Endothelial cell of umbilical vein (primary cell): ENCODE results near the gene NPLOC4. TPM values are rescaled to one million over a fixed set of nuclear protein-coding genes. Genes with fewer than 3 reads are reported as not detected.

ENCODE experiments used
- BruUV-seq: library from RNA; stranded (reverse); fragments of 400-500 nt; replicated peaks from 2 replicates; lab custom pipeline; 2021; lab: Mats Ljungman, UMichigan
- CTCF ChIA-PET: fragments of 300-600, 350-600 bp; sonication (Branson Sonifier 250); formaldehyde crosslinking; loops from one replicate; lab custom pipeline; 2021; ENCODE audit warnings: antibody characterized with exemption, inconsistent platforms; lab: Charles Lee
- POLR2A ChIA-PET: fragments of 300-600, 350-600 bp; sonication (Branson Sonifier 250); formaldehyde crosslinking; loops from one replicate; lab custom pipeline; 2021; ENCODE audit warnings: antibody characterized with exemption, inconsistent platforms; lab: Charles Lee
- DNase-seq: peaks from one replicate; pipeline ENCODE4 v3.0.0-alpha.2; 2011; ENCODE audit warnings: low read depth, low spot score
- FAIRE-seq: peaks from 2 replicates; lab custom pipeline; 2011; peaks lifted over from hg19 to GRCh38; lab: Jason Lieb, UNC
- H2AFZ ChIP-seq: 2 replicates; pipeline ENCODE4 v1.6.0; 2012; ENCODE audit warnings: low read depth, low read length, control low read depth, inconsistent platforms
- H3K27ac ChIP-seq: 2 replicates; pipeline ENCODE4 v1.5.1; 2011; ENCODE audit warnings: low read depth, mild to moderate bottlenecking, control low read depth, low read length, moderate library complexity; ENCODE audit not compliant: insufficient read depth
- H3K27me3 ChIP-seq, 2 experiments: 2 replicates each; pipeline versions ENCODE4 v1.6.0 to v1.6.1; 2011; ENCODE audit warnings: low read length in 2 of 2, mixed read lengths in 1 of 2; ENCODE audit not compliant: control insufficient read depth in 2 of 2, insufficient read depth in 2 of 2
- H3K36me3 ChIP-seq, 2 experiments: 2 replicates in 1 of 2; 3 replicates in 1 of 2; pipeline ENCODE4 v1.5.1; 2011; ENCODE audit warnings: low read length in 2 of 2, mild to moderate bottlenecking in 1 of 2, moderate library complexity in 1 of 2; ENCODE audit not compliant: control insufficient read depth in 2 of 2, insufficient read depth in 2 of 2; ENCODE audit errors: extremely low read depth in 1 of 2
- H3K4me1 ChIP-seq: 3 replicates; pipeline ENCODE4 v1.5.1; 2011; ENCODE audit warnings: mild to moderate bottlenecking, low read length; ENCODE audit not compliant: control insufficient read depth, insufficient read depth; ENCODE audit errors: extremely low read depth
- H3K4me2 ChIP-seq: 2 replicates; pipeline ENCODE4 v1.6.1; 2011; ENCODE audit warnings: low read length, control low read depth, mixed read lengths; ENCODE audit not compliant: insufficient read depth
- H3K4me3 ChIP-seq, 3 experiments: fragments of 200-600 bp in 1 of 3; sonication (generic), shearing (Covaris generic) in 1 of 3; replicated peaks in 1 of 3; 2 replicates each; pipeline ENCODE4 v1.5.1; 2011 to 2016; ENCODE audit warnings: control low read depth in 3 of 3, low read length in 3 of 3, mild to moderate bottlenecking in 2 of 3, inconsistent platforms in 1 of 3, low read depth in 1 of 3, moderate library complexity in 1 of 3; ENCODE audit not compliant: insufficient read depth in 1 of 3
- H3K79me2 ChIP-seq: 2 replicates; pipeline ENCODE4 v1.6.0; 2012; ENCODE audit warnings: low read length, inconsistent platforms; ENCODE audit not compliant: control insufficient read depth, insufficient read depth
- H3K9ac ChIP-seq: replicated peaks from 2 replicates; pipeline ENCODE3; 2011; ENCODE audit warnings: low read length, control low read depth; ENCODE audit not compliant: insufficient read depth; ENCODE audit errors: extremely low read depth
- H3K9me1 ChIP-seq: replicated peaks from 3 replicates; pipeline ENCODE4 v1.6.0; 2011; ENCODE audit warnings: mild to moderate bottlenecking, low read length; ENCODE audit not compliant: control insufficient read depth, insufficient read depth; ENCODE audit errors: extremely low read depth
- H3K9me3 ChIP-seq: replicated peaks from 2 replicates; pipeline ENCODE4 v1.5.1; 2012; ENCODE audit warnings: low read length, inconsistent platforms; ENCODE audit not compliant: control insufficient read depth, insufficient read depth
- H4K20me1 ChIP-seq: replicated peaks from 2 replicates; pipeline ENCODE3; 2011; ENCODE audit warnings: mild to moderate bottlenecking, low read length; ENCODE audit not compliant: control insufficient read depth, insufficient read depth; ENCODE audit errors: extremely low read depth
- EZH2 ChIP-seq: IDR thresholded peaks from 2 replicates; pipeline ENCODE4 v1.6.1; 2012; ENCODE audit warnings: borderline replicate concordance, low read depth, mild to moderate bottlenecking, moderate library complexity, low read length, inconsistent platforms; ENCODE audit not compliant: severe bottlenecking
- FOS ChIP-seq: IDR thresholded peaks from 2 replicates; pipeline ENCODE4 v1.6.1; 2011; ENCODE audit warnings: mild to moderate bottlenecking, low read length, moderate library complexity, borderline replicate concordance; ENCODE audit not compliant: insufficient read depth
- GATA2 ChIP-seq: IDR thresholded peaks from 2 replicates; pipeline ENCODE4 v1.7.0; 2011; ENCODE audit warnings: low read depth, mild to moderate bottlenecking, moderate library complexity, mixed read lengths, low read length; ENCODE audit not compliant: insufficient read length, insufficient read depth
- JUN ChIP-seq: IDR thresholded peaks from 2 replicates; pipeline ENCODE4 v1.6.1; 2011; ENCODE audit warnings: borderline replicate concordance, low read depth; ENCODE audit not compliant: insufficient read length, insufficient read depth
- MYC ChIP-seq: IDR thresholded peaks from one replicate; pipeline ENCODE4 v1.6.1; 2011; ENCODE audit warnings: mild to moderate bottlenecking, low read depth, low read length
- POLR2A ChIP-seq: IDR thresholded peaks from 2 replicates; pipeline ENCODE4 v1.6.1; 2012; ENCODE audit warnings: low read depth, mild to moderate bottlenecking, control low read depth, low read length
- POLR2AphosphoS5 ChIP-seq: IDR thresholded peaks from 2 replicates; pipeline ENCODE4 v1.6.1; 2012; ENCODE audit warnings: low read depth, mild to moderate bottlenecking, control low read depth, low read length, moderate library complexity; ENCODE audit not compliant: insufficient read depth
- dilution Hi-C: fragments of 300-500 bp; cut with MboI; formaldehyde crosslinking; loops from one replicate; pipeline ENCODE4 v1.15.0; 2019; ENCODE audit warnings: low sequenced_read_pairs; ENCODE audit not compliant: extremely low pct_ligation_motif_present
- intact Hi-C: fragments of 100-400 bp; cut with micrococcal nuclease; formaldehyde crosslinking; loops from one replicate; pipeline ENCODE4 v1.10.0; 2022
- polyA plus RNA-seq, 4 experiments: library from polyadenylated mRNA; depleted of rRNA in 3 of 4; stranded (reverse) in 3 of 4; unstranded in 1 of 4; fragments of >200 nt; gene quantifications; 2 replicates each; pipeline versions ENCODE4 v1.2.1 to v1.2.3, GENCODE V29; 2011 to 2012; ENCODE audit warnings: missing spikeins in 1 of 4
- total RNA-seq: library from RNA; stranded (reverse); gene quantifications from 2 replicates; pipeline ENCODE4 v1.2.3, GENCODE V29; 2021
- TF ChIP-seq, protein P1 (sequence below): IDR thresholded peaks from 2 replicates; pipeline ENCODE4 v1.6.1; 2011; ENCODE audit not compliant: insufficient read depth, insufficient read length
- TF ChIP-seq, protein P2 (sequence below), 2 donors: IDR thresholded peaks; 1 replicate in 1 of 2; 2 replicates in 1 of 2; pipeline ENCODE4 v1.5.1; 2011; ENCODE audit warnings: low read length in 2 of 2, mild to moderate bottlenecking in 2 of 2, moderate library complexity in 2 of 2, control low read depth in 1 of 2, inconsistent platforms in 1 of 2, low read depth in 1 of 2; ENCODE audit not compliant: insufficient read depth in 1 of 2; ENCODE audit errors: extremely low read depth in 1 of 2

NPLOC4 gene
- total and polyA plus RNA-seq, 2 donors (not counting 3 experiments of a cell fraction or from before 2014, with no cell fraction given), result 150 to 175 TPM

- no peak within 1 kb of the TSS for H3K4me3 ChIP-seq
- intact Hi-C loops (no loop called here), dilution Hi-C loops (no loop called here)
- no peak within 1 kb of the TSS for H3K27ac ChIP-seq
- no peaks in the 10 kb centered on the region for H3K36me3 ChIP-seq
- no peak within 1 kb of the TSS for H3K9ac ChIP-seq
- no peak within 1 kb of the TSS for H3K4me2 ChIP-seq
- no peaks in the 10 kb centered on the region for H3K9me1 ChIP-seq
- FAIRE-seq, result no peak
- H3K79me2 ChIP-seq, result no peaks in the 10 kb centered on the region
- DNase-seq, result no peak
- no peaks in the 10 kb centered on the region for H3K9me3 ChIP-seq
- TF ChIP-seq FOS (no peak), POLR2AphosphoS5 (no peak), JUN (no peak), MYC (no peak), EZH2 (no peak), POLR2A (no peak), GATA2 (no peak)
- TF ChIP-seq, protein P1, sequence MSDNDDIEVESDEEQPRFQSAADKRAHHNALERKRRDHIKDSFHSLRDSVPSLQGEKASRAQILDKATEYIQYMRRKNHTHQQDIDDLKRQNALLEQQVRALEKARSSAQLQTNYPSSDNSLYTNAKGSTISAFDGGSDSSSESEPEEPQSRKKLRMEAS, result no peak
- TF ChIP-seq, protein P2, sequence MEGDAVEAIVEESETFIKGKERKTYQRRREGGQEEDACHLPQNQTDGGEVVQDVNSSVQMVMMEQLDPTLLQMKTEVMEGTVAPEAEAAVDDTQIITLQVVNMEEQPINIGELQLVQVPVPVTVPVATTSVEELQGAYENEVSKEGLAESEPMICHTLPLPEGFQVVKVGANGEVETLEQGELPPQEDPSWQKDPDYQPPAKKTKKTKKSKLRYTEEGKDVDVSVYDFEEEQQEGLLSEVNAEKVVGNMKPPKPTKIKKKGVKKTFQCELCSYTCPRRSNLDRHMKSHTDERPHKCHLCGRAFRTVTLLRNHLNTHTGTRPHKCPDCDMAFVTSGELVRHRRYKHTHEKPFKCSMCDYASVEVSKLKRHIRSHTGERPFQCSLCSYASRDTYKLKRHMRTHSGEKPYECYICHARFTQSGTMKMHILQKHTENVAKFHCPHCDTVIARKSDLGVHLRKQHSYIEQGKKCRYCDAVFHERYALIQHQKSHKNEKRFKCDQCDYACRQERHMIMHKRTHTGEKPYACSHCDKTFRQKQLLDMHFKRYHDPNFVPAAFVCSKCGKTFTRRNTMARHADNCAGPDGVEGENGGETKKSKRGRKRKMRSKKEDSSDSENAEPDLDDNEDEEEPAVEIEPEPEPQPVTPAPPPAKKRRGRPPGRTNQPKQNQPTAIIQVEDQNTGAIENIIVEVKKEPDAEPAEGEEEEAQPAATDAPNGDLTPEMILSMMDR (IDR thresholded peaks at IDR 0.05; ENCODE audit: extremely low read depth in 1 of 2, insufficient read depth in 1 of 2, low read depth in 1 of 2, low read length in 2 of 2), result no peak
- H3K4me1 ChIP-seq, result peaks cover 9% of the 10 kb centered on the region
- H4K20me1 ChIP-seq, result no peaks in the 10 kb centered on the region
- peak within 1 kb of the TSS; percentile 13 for H2AFZ ChIP-seq
- H3K27me3 ChIP-seq, result no peaks in the 10 kb centered on the region
- CTCF ChIA-PET, result no interaction called here
- POLR2A ChIA-PET, result interaction anchor here (2.1 kb wide), 1 partner anchor 20 kb away, joined by 4 read pairs; no protein-coding TSS in a partner anchor
- no TSS peak for BruUV-seq
These were observed 19.3 kb upstream of the NPLOC4 start, which contains the start of gene PDE6G for GRCh38 chr17:81656118-81656743. Gene PDE6G, minus strand, starts transcription at chr17:81656542. Its CDS starts 3,237 bp downstream, at chr17:81653305.
